PC-9 (cell line): Measurements from ENCODE around the gene FBXO36. TPM values are rescaled to one million over a fixed set of nuclear protein-coding genes. Genes with fewer than 3 reads are reported as not detected.

Experiments
- BruUV-seq: library from RNA; stranded (reverse); fragments of 400-500 nt; replicated peaks from 2 replicates; lab custom pipeline; 2021; lab: Mats Ljungman, UMichigan
- CTCF ChIA-PET: fragments of 300-600 bp; sonication (Branson Sonifier 250); formaldehyde crosslinking; loops from one replicate; lab custom pipeline; 2022; ENCODE audit warnings: antibody characterized with exemption; lab: Charles Lee
- POLR2A ChIA-PET: fragments of 300-600 bp; sonication (Branson Sonifier 250); formaldehyde crosslinking; loops from one replicate; lab custom pipeline; 2022; ENCODE audit warnings: antibody characterized with exemption; ENCODE audit not compliant: unreplicated experiment; lab: Charles Lee
- DNase-seq, 2 experiments: peaks; one replicate each; pipeline versions ENCODE4 v3.0.0 to v3.0.0-alpha.2; 2015 to 2022; ENCODE audit warnings: mixed read lengths in 1 of 2
- H2AFZ ChIP-seq: fragments of 200-600 bp; sonication (generic); 2 replicates; pipeline ENCODE4 v1.8.1; 2017; ENCODE audit warnings: antibody characterized with exemption
- H3F3A ChIP-seq: fragments of 200-600 bp; sonication (generic); 2 replicates; pipeline ENCODE4 v1.8.1; 2017; ENCODE audit warnings: antibody characterized with exemption, mild to moderate bottlenecking, low read depth; ENCODE audit not compliant: insufficient read depth
- H3K27ac ChIP-seq: fragments of 200-600 bp; sonication (generic); 2 replicates; pipeline ENCODE4 v1.6.1; 2016; ENCODE audit warnings: mixed run types
- H3K27me3 ChIP-seq: fragments of 200-600 bp; sonication (generic); 2 replicates; pipeline ENCODE4 v1.6.1; 2016; ENCODE audit warnings: low read depth, mixed run types; ENCODE audit not compliant: insufficient read depth
- H3K36me3 ChIP-seq: fragments of 200-600 bp; sonication (generic); 2 replicates; pipeline ENCODE4 v1.6.1; 2016; ENCODE audit warnings: low read depth, mixed run types
- H3K4me1 ChIP-seq: fragments of 200-600 bp; sonication (generic); replicated peaks from 2 replicates; pipeline ENCODE4 v1.6.1; 2016; ENCODE audit warnings: mixed run types; ENCODE audit not compliant: insufficient read depth
- H3K4me2 ChIP-seq: fragments of 200-600 bp; sonication (generic); 2 replicates; pipeline ENCODE4 v1.6.1; 2017; ENCODE audit warnings: mixed run types
- H3K4me3 ChIP-seq: fragments of 200-600 bp; sonication (generic); 2 replicates; pipeline ENCODE4 v1.6.1; 2016; ENCODE audit warnings: mixed run types
- H3K79me2 ChIP-seq: fragments of 200-600 bp; sonication (generic); 2 replicates; pipeline ENCODE4 v1.6.1; 2017; ENCODE audit warnings: low read depth, mixed run types
- H3K9me2 ChIP-seq: fragments of 200-600 bp; sonication (generic); 2 replicates; pipeline ENCODE4 v1.8.1; 2017; ENCODE audit warnings: mild to moderate bottlenecking; ENCODE audit not compliant: insufficient read depth
- H3K9me3 ChIP-seq: fragments of 200-600 bp; sonication (generic); 2 replicates; pipeline ENCODE4 v1.8.1; 2016; ENCODE audit warnings: low read depth; ENCODE audit not compliant: insufficient read depth
- H4K20me1 ChIP-seq: fragments of 200-600 bp; sonication (generic); 2 replicates; pipeline ENCODE4 v1.8.1; 2017; ENCODE audit not compliant: insufficient read depth
- EZH2 ChIP-seq: fragments of 200-600 bp; sonication (generic); IDR thresholded peaks from 2 replicates; pipeline ENCODE4 v1.8.0; 2017; ENCODE audit warnings: antibody characterized with exemption, low read depth
- intact Hi-C: fragments of 100-400 bp; cut with micrococcal nuclease; formaldehyde crosslinking; loops from one replicate; pipeline ENCODE4 v1.10.0; 2022; ENCODE audit not compliant: unreplicated experiment
- total RNA-seq: library from RNA; stranded (reverse); gene quantifications from 2 replicates; pipeline ENCODE4 v1.2.3, GENCODE V29; 2021
- TF ChIP-seq, protein P1 (sequence below): fragments of 200-600 bp; sonication (generic); conservative IDR thresholded peaks from 2 replicates; pipeline ENCODE4 v1.6.1; 2017; ENCODE audit warnings: mixed run types, antibody characterized with exemption, mild to moderate bottlenecking, moderate library complexity

Gene FBXO36
- total RNA-seq, 1 experiment from 2014 or later = 3.9 TPM

DNA sequence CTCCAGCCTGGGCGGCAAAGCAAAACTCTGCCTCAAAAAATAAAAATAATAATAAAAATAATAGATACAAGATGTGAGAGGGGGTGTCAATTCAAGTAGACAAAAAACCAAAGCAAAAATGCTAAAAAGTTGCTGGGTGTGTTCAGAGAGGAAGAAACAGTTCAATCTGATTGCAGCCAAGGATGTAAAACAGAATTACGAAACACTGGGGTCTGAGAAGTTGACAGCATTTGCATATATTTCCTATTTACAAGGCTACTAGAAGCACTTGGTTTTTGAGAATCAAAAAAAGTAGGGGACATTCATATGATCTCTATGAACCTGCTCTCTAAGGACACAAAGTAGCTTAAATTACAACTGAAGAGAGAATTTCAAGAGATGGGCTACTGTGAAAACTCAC lies 8.1 kb upstream of the FBXO36 start:
- Histone ChIP-seq H3K27me3 (no peaks in the 10 kb centered on the region), H3K9me3 (no peaks in the 10 kb centered on the region), H3K79me2 (peaks cover 98% of the 10 kb centered on the region), H3F3A (0 out of 2 replicates have a peak, but pooled peaks cover 4% of the 10 kb centered on the region), H3K4me1 (no peaks in the 10 kb centered on the region), H3K4me2 (no peak overlapping the region), H3K36me3 (peaks cover 19% of the 10 kb centered on the region), H3K4me3 (no peak overlapping the region), H4K20me1 (peaks cover 82% of the 10 kb centered on the region), H2AFZ (no peak overlapping the region), H3K9me2 (no peaks in the 10 kb centered on the region), H3K27ac (no peak overlapping the region)
- intact Hi-C loops = no loop called here
- DNase-seq = no peak
- CTCF ChIA-PET = no interaction called here
- TF ChIP-seq, protein P1, sequence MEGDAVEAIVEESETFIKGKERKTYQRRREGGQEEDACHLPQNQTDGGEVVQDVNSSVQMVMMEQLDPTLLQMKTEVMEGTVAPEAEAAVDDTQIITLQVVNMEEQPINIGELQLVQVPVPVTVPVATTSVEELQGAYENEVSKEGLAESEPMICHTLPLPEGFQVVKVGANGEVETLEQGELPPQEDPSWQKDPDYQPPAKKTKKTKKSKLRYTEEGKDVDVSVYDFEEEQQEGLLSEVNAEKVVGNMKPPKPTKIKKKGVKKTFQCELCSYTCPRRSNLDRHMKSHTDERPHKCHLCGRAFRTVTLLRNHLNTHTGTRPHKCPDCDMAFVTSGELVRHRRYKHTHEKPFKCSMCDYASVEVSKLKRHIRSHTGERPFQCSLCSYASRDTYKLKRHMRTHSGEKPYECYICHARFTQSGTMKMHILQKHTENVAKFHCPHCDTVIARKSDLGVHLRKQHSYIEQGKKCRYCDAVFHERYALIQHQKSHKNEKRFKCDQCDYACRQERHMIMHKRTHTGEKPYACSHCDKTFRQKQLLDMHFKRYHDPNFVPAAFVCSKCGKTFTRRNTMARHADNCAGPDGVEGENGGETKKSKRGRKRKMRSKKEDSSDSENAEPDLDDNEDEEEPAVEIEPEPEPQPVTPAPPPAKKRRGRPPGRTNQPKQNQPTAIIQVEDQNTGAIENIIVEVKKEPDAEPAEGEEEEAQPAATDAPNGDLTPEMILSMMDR = no peak
- no peak for TF ChIP-seq EZH2
- POLR2A ChIA-PET = no interaction called here
- no TSS peak for BruUV-seq

DNA sequence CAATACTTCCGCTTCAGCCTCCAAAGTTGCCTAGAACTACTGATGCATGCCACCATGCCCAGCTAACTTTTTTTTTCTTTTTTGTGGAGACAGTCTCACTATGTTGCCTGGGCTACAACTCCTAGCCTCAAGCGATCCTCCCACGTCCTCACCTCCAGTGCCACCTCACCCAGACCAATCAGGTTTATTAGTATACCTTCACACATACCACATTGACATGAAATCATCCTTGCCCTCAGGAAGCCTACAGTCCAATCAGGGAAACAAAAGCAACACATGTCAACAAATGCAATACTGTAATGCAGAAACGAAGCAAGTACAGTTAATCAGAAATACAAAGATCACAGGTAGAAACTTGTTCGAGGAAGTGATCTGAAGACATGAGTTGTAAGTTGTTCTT lies 4.5 kb upstream of the FBXO36 start:
- CTCF ChIA-PET = no interaction called here
- H4K20me1 ChIP-seq = peaks cover 58% of the 10 kb centered on the region
- BruUV-seq = TSS peak; percentile 5

DNA sequence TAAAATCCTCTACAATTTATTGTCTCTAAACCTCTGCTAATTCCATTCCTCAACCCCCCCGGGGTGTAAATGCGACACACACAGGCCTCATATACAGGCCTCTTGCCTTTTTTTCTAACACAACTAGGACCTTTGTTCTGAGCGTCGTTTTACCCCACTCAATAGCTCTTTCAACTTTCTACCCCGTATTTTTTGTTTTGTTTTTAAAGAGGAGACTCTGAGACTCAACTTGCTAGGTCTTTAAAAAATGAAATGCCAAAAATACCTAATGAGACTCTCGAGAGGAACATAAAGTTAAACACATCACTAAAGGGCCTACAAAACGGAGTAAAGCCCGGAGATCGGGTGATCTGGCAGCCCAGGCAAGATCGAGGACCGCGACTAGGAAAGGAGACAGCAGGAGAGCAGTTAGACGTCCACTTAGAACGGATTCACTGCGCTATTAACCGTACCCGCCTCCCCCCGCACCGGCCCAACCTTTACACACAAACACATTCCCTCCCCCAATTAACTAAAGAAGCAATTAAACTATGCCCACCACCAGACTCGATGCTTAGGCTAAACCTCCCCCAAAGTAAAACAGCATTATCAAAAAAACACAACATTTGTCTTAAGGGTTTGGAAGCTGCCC lies 2.2 kb upstream of the FBXO36 start:
- DNase-seq = no peak
- TSS peak; percentile 26 for BruUV-seq
- H3K4me2 ChIP-seq = peak overlapping the region; percentile 99
- H3F3A ChIP-seq = peaks cover 16% of the 10 kb centered on the region; the same call in 1 of the 2 replicates
- H3K79me2 ChIP-seq = peaks cover 76% of the 10 kb centered on the region
- no peaks in the 10 kb centered on the region for H3K9me3 ChIP-seq
- H3K36me3 ChIP-seq = peaks cover 8% of the 10 kb centered on the region
- H3K4me1 ChIP-seq = peaks cover 17% of the 10 kb centered on the region
- peak overlapping the region; percentile 80; the same call in 1 of the 2 replicates for H3K27ac ChIP-seq
- intact Hi-C loops = loop anchor here (5.0 to 10.0 kb wide), 2 partner anchors 695 to 772 kb away; no protein-coding TSS in a partner anchor
- CTCF ChIA-PET = no interaction called here
- H2AFZ ChIP-seq = no peak overlapping the region
- H4K20me1 ChIP-seq = peaks cover 36% of the 10 kb centered on the region
- no peaks in the 10 kb centered on the region; the same call in 1 of the 2 replicates for H3K9me2 ChIP-seq
- H3K27me3 ChIP-seq = no peaks in the 10 kb centered on the region
- TF ChIP-seq, protein P1 = no peak
- no peak for TF ChIP-seq EZH2
- peak overlapping the region; percentile 94 for H3K4me3 ChIP-seq
- POLR2A ChIA-PET = no interaction called here

More for the DNA sequence above, 4.5 kb upstream of the FBXO36 start:
- peaks cover 18% of the 10 kb centered on the region for H3K36me3 ChIP-seq
- no peak for DNase-seq
- no peaks in the 10 kb centered on the region for H3K9me3 ChIP-seq
- TF ChIP-seq, protein P1 = no peak
- H3F3A ChIP-seq = peaks cover 11% of the 10 kb centered on the region; the same call in 1 of the 2 replicates
- POLR2A ChIA-PET = no interaction called here
- peaks cover 8% of the 10 kb centered on the region for H3K4me1 ChIP-seq
- no peaks in the 10 kb centered on the region; the same call in 1 of the 2 replicates for H3K9me2 ChIP-seq
- intact Hi-C loops = no loop called here
- H3K79me2 ChIP-seq = peaks cover 86% of the 10 kb centered on the region
- H3K27me3 ChIP-seq = no peaks in the 10 kb centered on the region
- H3K4me3 ChIP-seq = no peak overlapping the region
- H3K4me2 ChIP-seq = no peak overlapping the region
- no peak overlapping the region for H3K27ac ChIP-seq
- no peak overlapping the region for H2AFZ ChIP-seq
